Measurements from ENCODE around the gene PAPPA2. TPM values are rescaled to one million over a fixed set of nuclear protein-coding genes. Genes with fewer than 3 reads are reported as not detected.

The PAPPA2 gene
- total RNA-seq, 1 experiment from 2014 or later, result 0.81 TPM

GRCh38 chr1:176444286-176444685 lies 18.7 kb upstream of the PAPPA2 start:
- Mint-ChIP-seq H3K27ac (no peak overlapping the region), H3K27me3 (ENCODE audit: low read depth) (peaks cover 4% of the 10 kb centered on the region), H3K36me3 (ENCODE audit: insufficient read depth in 1 of 3, low read depth in 3 of 3) (no peaks in the 10 kb centered on the region), H3K9me3 (no peaks in the 10 kb centered on the region), H3K4me3 (no peak overlapping the region), H3K4me1 (no peaks in the 10 kb centered on the region; a peak in 1 of 4 replicates)
- Histone ChIP-seq H3K18ac (ENCODE audit: insufficient read length, low read depth, low read length) (no peak overlapping the region), H4K20me1 (ENCODE audit: control insufficient read depth, insufficient read depth, insufficient read length) (no peaks in the 10 kb centered on the region), H3K23me2 (ENCODE audit: insufficient read length, low read depth, low read length, poor library complexity, severe bottlenecking) (no peaks in the 10 kb centered on the region), H3K79me1 (ENCODE audit: insufficient read depth, low read depth, low read length, poor library complexity, severe bottlenecking) (no peaks in the 10 kb centered on the region), H3K27ac (ENCODE audit: insufficient read length, low read depth, low read length) (no peak overlapping the region), H4K5ac (ENCODE audit: insufficient read length, low read depth, low read length) (no peak overlapping the region), H3K56ac (ENCODE audit: insufficient read length, low read depth, low read length) (no peak overlapping the region), H3K79me2 (ENCODE audit: insufficient read depth, low read length) (no peaks in the 10 kb centered on the region), H2AK5ac (ENCODE audit: insufficient read length, low read length) (no peak overlapping the region), H2BK20ac (ENCODE audit: low read depth, low read length, poor library complexity, severe bottlenecking) (no peak overlapping the region), H3K4me1 (ENCODE audit: insufficient read depth, low read length) (no peaks in the 10 kb centered on the region), H4K91ac (ENCODE audit: insufficient read length, low read depth, low read length) (no peak overlapping the region), H3K14ac (ENCODE audit: insufficient read depth, low read length) (no peak overlapping the region), H2BK15ac (ENCODE audit: low read depth, low read length) (no peak overlapping the region), H3K4me2 (ENCODE audit: insufficient read depth, insufficient read length, low read length) (no peak overlapping the region), H2AFZ (ENCODE audit: low read length) (no peak overlapping the region), H3K9ac (ENCODE audit: extremely low read depth, insufficient read length, low read length) (no peak overlapping the region), H3T11ph (ENCODE audit: low read length) (no peak overlapping the region), H3K9me3 (ENCODE audit: control insufficient read depth, low read depth, low read length) (no peaks in the 10 kb centered on the region), H3K23ac (ENCODE audit: insufficient read length, low read depth, low read length) (no peak overlapping the region), H4K8ac (replicated peaks; ENCODE audit: insufficient read length, low read depth, low read length) (no peak overlapping the region), H2BK5ac (ENCODE audit: insufficient read length, low read length) (no peak overlapping the region), H3K27me3 (ENCODE audit: insufficient read depth, low read length) (no peaks in the 10 kb centered on the region), H3K4ac (ENCODE audit: low read depth, low read length) (no peak overlapping the region), H2BK120ac (ENCODE audit: low read depth, low read length, poor library complexity, severe bottlenecking) (no peak overlapping the region), H2BK12ac (ENCODE audit: insufficient read length, low read depth, low read length) (no peak overlapping the region)
- WGBS (ENCODE audit: extremely low coverage, insufficient read length, low lambda C conversion rate), result no CpG with 5 or more reads among the region's 4 CpGs
- TF ChIP-seq, protein P1, sequence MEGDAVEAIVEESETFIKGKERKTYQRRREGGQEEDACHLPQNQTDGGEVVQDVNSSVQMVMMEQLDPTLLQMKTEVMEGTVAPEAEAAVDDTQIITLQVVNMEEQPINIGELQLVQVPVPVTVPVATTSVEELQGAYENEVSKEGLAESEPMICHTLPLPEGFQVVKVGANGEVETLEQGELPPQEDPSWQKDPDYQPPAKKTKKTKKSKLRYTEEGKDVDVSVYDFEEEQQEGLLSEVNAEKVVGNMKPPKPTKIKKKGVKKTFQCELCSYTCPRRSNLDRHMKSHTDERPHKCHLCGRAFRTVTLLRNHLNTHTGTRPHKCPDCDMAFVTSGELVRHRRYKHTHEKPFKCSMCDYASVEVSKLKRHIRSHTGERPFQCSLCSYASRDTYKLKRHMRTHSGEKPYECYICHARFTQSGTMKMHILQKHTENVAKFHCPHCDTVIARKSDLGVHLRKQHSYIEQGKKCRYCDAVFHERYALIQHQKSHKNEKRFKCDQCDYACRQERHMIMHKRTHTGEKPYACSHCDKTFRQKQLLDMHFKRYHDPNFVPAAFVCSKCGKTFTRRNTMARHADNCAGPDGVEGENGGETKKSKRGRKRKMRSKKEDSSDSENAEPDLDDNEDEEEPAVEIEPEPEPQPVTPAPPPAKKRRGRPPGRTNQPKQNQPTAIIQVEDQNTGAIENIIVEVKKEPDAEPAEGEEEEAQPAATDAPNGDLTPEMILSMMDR (conservative IDR thresholded peaks at IDR 0.05), result no peak
- DNase-seq, result no peak
